Left ventricle myocardium inferior (tissue), 1 donor: ENCODE measurements around the gene DLGAP4. TPM values are rescaled to one million over a fixed set of nuclear protein-coding genes. Genes with fewer than 3 reads are reported as not detected.

Source experiments
- DNase-seq: peaks from one replicate; pipeline ENCODE4 v3.0.0-alpha.2; 2020
- H3K27ac ChIP-seq: fragments of 200-600 bp; replicated peaks from 2 replicates; pipeline ENCODE4 v1.8.0; 2021
- H3K27me3 ChIP-seq: fragments of 200-600 bp; 2 replicates; pipeline ENCODE4 v1.8.0; 2021; ENCODE audit warnings: low read depth
- H3K36me3 ChIP-seq: fragments of 200-600 bp; 2 replicates; pipeline ENCODE4 v1.8.0; 2021
- H3K4me1 ChIP-seq: fragments of 200-600 bp; 2 replicates; pipeline ENCODE4 v1.8.0; 2021
- H3K4me3 ChIP-seq: fragments of 200-600 bp; 2 replicates; pipeline ENCODE4 v1.8.0; 2021; ENCODE audit warnings: mild to moderate bottlenecking, moderate library complexity
- H3K9me3 ChIP-seq: fragments of 200-600 bp; replicated peaks from 2 replicates; pipeline ENCODE4 v1.8.0; 2021
- CTCF ChIP-seq: fragments of 200-600 bp; IDR thresholded peaks from 2 replicates; pipeline ENCODE4 v1.8.0; 2021; ENCODE audit warnings: antibody characterized with exemption, mild to moderate bottlenecking, borderline replicate concordance
- intact Hi-C: fragments of 100-400 bp; cut with micrococcal nuclease; formaldehyde crosslinking; loops from one replicate; pipeline ENCODE4 v1.11.0; 2022
- total RNA-seq: library from RNA; stranded (reverse); fragmentation: NEBNext Ultra II Directional; extraction: Animal tissue kit (Norgen Biotek cat#: 25700); gene quantifications from one replicate; pipeline ENCODE4 v1.2.1, GENCODE V29; 2021
- donor health status: DM: no; HTN: yes; CAD: no; lungs with severe emphysema.

Gene DLGAP4
- total RNA-seq, 1 donor from 2014 or later = 51.7 TPM

- intact Hi-C loops = no loop called here
- Histone ChIP-seq H3K4me3 (no peak overlapping the region), H3K4me1 (peaks cover 42% of the 10 kb centered on the region), H3K27ac (peak overlapping the region; percentile 89), H3K27me3 (no peaks in the 10 kb centered on the region), H3K36me3 (peaks cover 72% of the 10 kb centered on the region), H3K9me3 (no peaks in the 10 kb centered on the region)
- no peak for TF ChIP-seq CTCF
- no peak for DNase-seq
These were observed 193.1 kb downstream of the DLGAP4 start for GRCh38 chr20:36499211-36499610.

GRCh38 chr20:36499723-36500501 lies 193.8 kb downstream of the DLGAP4 start:
- Histone ChIP-seq H3K4me3 (no peak overlapping the region), H3K27ac (no peak overlapping the region), H3K36me3 (peaks cover 79% of the 10 kb centered on the region), H3K27me3 (no peaks in the 10 kb centered on the region), H3K4me1 (peaks cover 35% of the 10 kb centered on the region), H3K9me3 (no peaks in the 10 kb centered on the region)
- intact Hi-C loops = no loop called here
- TF ChIP-seq CTCF = no peak
- no peak for DNase-seq

GRCh38 chr20:36501367-36502006 lies 195.3 kb downstream of the DLGAP4 start:
- DNase-seq = no peak
- intact Hi-C loops = no loop called here
- H3K36me3 ChIP-seq = peaks cover 93% of the 10 kb centered on the region
- H3K4me1 ChIP-seq = peaks cover 30% of the 10 kb centered on the region
- H3K4me3 ChIP-seq = no peak overlapping the region
- H3K9me3 ChIP-seq = no peaks in the 10 kb centered on the region
- no peak overlapping the region for H3K27ac ChIP-seq
- TF ChIP-seq CTCF = no peak
- H3K27me3 ChIP-seq = no peaks in the 10 kb centered on the region

- no peak for DNase-seq
- no peak overlapping the region for H3K27ac ChIP-seq
- H3K4me1 ChIP-seq = peaks cover 4% of the 10 kb centered on the region
- H3K4me3 ChIP-seq = no peak overlapping the region
- no peaks in the 10 kb centered on the region for H3K9me3 ChIP-seq
- H3K27me3 ChIP-seq = no peaks in the 10 kb centered on the region
- no peak for TF ChIP-seq CTCF
- peaks cover 96% of the 10 kb centered on the region for H3K36me3 ChIP-seq
- intact Hi-C loops = no loop called here
These were observed 198.2 kb downstream of the DLGAP4 start for GRCh38 chr20:36504295-36504694.

GRCh38 chr20:36506253-36506652 lies 200.1 kb downstream of the DLGAP4 start:
- Histone ChIP-seq H3K36me3 (peaks cover 95% of the 10 kb centered on the region), H3K4me3 (no peak overlapping the region), H3K27me3 (no peaks in the 10 kb centered on the region), H3K9me3 (no peaks in the 10 kb centered on the region), H3K27ac (no peak overlapping the region), H3K4me1 (no peaks in the 10 kb centered on the region)
- DNase-seq = no peak
- peak; percentile 39 for TF ChIP-seq CTCF
- intact Hi-C loops = no loop called here
